ENCODE data around the gene COQ8B. TPM values are rescaled to one million over a fixed set of nuclear protein-coding genes. Genes with fewer than 3 reads are reported as not detected.

Gene COQ8B
- total RNA-seq, 1 donor from 2014 or later = 26.0 TPM

DNA sequence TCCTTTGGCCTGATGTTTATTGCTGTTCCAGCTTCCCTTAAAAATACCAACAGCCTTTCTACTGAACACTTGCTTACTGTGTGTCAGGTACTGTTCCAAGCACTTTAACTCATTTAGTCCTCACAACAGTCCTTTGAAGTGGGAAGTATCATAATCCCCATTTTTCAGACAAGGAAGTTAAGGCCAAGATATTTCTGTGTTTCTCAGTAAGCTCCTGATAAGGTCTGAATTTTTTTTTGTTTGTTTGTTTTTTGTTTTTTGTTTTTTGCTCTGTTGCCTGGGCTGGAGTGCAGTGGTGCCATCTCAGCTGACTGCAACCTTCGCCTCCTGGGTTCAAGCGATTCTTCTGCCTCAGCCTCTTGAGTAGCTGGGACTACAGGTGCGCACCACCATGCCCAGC lies 41.8 kb upstream of the COQ8B start:
- no peak overlapping the region for H3K27ac ChIP-seq (ENCODE audit: low read depth, low read length)
- H3K36me3 Mint-ChIP-seq (ENCODE audit: low read depth, unreplicated experiment) = peaks cover 31% of the 10 kb centered on the region
- no peaks in the 10 kb centered on the region for H3K27me3 Mint-ChIP-seq (ENCODE audit: low read depth, unreplicated experiment)
- peaks cover 17% of the 10 kb centered on the region for H3K4me1 ChIP-seq (ENCODE audit: insufficient read depth, low read length)
- H3K9me3 ChIP-seq (ENCODE audit: insufficient read depth, low read depth, low read length) = no peaks in the 10 kb centered on the region
- DNase-seq (ENCODE audit: low read depth) (no peak), FAIRE-seq (no peak)
- no peak overlapping the region for H3K9ac ChIP-seq (ENCODE audit: low read length)
- H2AFZ ChIP-seq (ENCODE audit: low read depth, low read length) = no peak overlapping the region
- H3K9me3 Mint-ChIP-seq (ENCODE audit: unreplicated experiment) = no peaks in the 10 kb centered on the region
- no peak overlapping the region for H3K4me3 Mint-ChIP-seq (ENCODE audit: unreplicated experiment)
- H4K20me1 ChIP-seq (ENCODE audit: insufficient read depth, low read length) = peaks cover 84% of the 10 kb centered on the region
- H3K36me3 ChIP-seq (ENCODE audit: insufficient read depth, low read length) = peaks cover 41% of the 10 kb centered on the region
- H3K27me3 ChIP-seq (ENCODE audit: insufficient read depth, low read length) = no peaks in the 10 kb centered on the region
- no peak overlapping the region for H3K4me3 ChIP-seq (ENCODE audit: insufficient read depth, low read depth, low read length)
- peaks cover 15% of the 10 kb centered on the region for H3K4me1 Mint-ChIP-seq (ENCODE audit: low read depth, unreplicated experiment)
- no peak for TF ChIP-seq EZH2 (IDR thresholded peaks at IDR 0.05; ENCODE audit: insufficient read depth, low read length)
- TF ChIP-seq, protein P1, sequence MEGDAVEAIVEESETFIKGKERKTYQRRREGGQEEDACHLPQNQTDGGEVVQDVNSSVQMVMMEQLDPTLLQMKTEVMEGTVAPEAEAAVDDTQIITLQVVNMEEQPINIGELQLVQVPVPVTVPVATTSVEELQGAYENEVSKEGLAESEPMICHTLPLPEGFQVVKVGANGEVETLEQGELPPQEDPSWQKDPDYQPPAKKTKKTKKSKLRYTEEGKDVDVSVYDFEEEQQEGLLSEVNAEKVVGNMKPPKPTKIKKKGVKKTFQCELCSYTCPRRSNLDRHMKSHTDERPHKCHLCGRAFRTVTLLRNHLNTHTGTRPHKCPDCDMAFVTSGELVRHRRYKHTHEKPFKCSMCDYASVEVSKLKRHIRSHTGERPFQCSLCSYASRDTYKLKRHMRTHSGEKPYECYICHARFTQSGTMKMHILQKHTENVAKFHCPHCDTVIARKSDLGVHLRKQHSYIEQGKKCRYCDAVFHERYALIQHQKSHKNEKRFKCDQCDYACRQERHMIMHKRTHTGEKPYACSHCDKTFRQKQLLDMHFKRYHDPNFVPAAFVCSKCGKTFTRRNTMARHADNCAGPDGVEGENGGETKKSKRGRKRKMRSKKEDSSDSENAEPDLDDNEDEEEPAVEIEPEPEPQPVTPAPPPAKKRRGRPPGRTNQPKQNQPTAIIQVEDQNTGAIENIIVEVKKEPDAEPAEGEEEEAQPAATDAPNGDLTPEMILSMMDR (IDR thresholded peaks at IDR 0.05; ENCODE audit: insufficient read depth, low read depth, low read length) = no peak
- peaks cover 84% of the 10 kb centered on the region for H3K79me2 ChIP-seq (ENCODE audit: insufficient read depth, low read length)
- no peak overlapping the region for H3K27ac Mint-ChIP-seq (ENCODE audit: unreplicated experiment)
- H3K4me2 ChIP-seq (ENCODE audit: low read length) = no peak overlapping the region

DNA sequence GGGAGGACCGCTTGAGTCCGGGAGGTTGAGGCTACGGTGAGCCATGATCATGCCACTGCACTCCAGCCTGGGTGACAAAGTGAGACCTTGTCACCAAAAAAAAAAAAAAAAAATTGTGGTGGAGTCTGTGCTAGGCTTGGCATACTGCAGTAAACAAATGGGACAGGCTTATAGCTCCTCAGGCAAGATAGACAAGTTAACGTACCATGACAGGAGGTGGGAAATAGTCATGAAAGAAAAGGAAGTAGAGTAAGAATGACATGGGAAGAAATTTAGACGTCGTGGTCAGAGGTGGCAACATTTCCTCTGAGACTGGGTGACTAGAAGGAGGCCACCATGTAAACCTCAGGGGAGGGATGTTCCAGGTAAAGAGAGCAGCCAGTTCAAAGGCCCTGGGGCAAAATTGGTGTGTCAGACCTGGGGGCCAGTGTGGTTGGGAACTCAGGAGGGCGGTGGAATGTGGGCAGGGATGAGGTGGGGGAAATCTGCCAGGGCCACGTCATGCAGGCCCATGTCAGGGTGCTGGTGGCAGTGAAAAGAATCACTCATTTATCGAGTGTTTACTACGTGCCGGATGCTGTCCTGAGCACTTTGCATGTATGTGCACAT lies 39.9 kb upstream of the COQ8B start:
- Histone ChIP-seq H3K4me2 (ENCODE audit: low read length) (peak overlapping the region; percentile 43), H4K20me1 (ENCODE audit: insufficient read depth, low read length) (peaks cover 65% of the 10 kb centered on the region), H3K9ac (ENCODE audit: low read length) (no peak overlapping the region), H3K27ac (ENCODE audit: low read depth, low read length) (no peak overlapping the region), H3K27me3 (ENCODE audit: insufficient read depth, low read length) (no peaks in the 10 kb centered on the region), H3K36me3 (ENCODE audit: insufficient read depth, low read length) (peaks cover 27% of the 10 kb centered on the region), H3K9me3 (ENCODE audit: insufficient read depth, low read depth, low read length) (no peaks in the 10 kb centered on the region), H3K4me3 (ENCODE audit: insufficient read depth, low read depth, low read length) (no peak overlapping the region), H2AFZ (ENCODE audit: low read depth, low read length) (no peak overlapping the region), H3K4me1 (ENCODE audit: insufficient read depth, low read length) (peaks cover 14% of the 10 kb centered on the region), H3K79me2 (ENCODE audit: insufficient read depth, low read length) (peaks cover 90% of the 10 kb centered on the region)
- H3K27me3 Mint-ChIP-seq (ENCODE audit: low read depth, unreplicated experiment) = no peaks in the 10 kb centered on the region
- TF ChIP-seq, protein P1 (IDR thresholded peaks at IDR 0.05; ENCODE audit: insufficient read depth, low read depth, low read length) = no peak
- no peak for TF ChIP-seq EZH2 (IDR thresholded peaks at IDR 0.05; ENCODE audit: insufficient read depth, low read length)
- H3K9me3 Mint-ChIP-seq (ENCODE audit: unreplicated experiment) = no peaks in the 10 kb centered on the region
- H3K4me1 Mint-ChIP-seq (ENCODE audit: low read depth, unreplicated experiment) = peaks cover 22% of the 10 kb centered on the region
- FAIRE-seq = no peak
- peaks cover 26% of the 10 kb centered on the region for H3K36me3 Mint-ChIP-seq (ENCODE audit: low read depth, unreplicated experiment)
- H3K4me3 Mint-ChIP-seq (ENCODE audit: unreplicated experiment) = peak overlapping the region; percentile 50
- H3K27ac Mint-ChIP-seq (ENCODE audit: unreplicated experiment) = no peak overlapping the region
- no peak for DNase-seq (ENCODE audit: low read depth)

DNA sequence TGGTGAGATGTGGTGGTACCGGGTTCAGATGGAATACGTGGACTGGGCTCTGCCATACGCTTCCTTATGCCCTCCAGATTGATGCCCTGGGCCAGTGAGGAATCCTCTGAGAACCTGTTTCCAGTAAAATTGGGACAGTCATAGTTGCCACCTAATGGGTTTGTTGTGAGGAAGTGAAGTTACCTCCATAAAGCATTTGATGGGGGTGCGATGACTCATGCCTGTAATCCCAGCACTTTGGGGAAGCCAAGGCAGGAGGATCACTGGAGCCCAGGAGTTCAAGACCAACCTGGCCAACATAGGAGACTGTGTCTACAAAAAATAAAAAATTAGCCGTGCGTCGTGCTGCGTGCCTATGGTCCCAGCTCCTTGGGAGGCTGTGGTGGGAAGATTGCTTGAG lies 39.1 kb upstream of the COQ8B start:
- Mint-ChIP-seq H3K4me3 (ENCODE audit: unreplicated experiment) (peak overlapping the region; percentile 45), H3K27me3 (ENCODE audit: low read depth, unreplicated experiment) (no peaks in the 10 kb centered on the region), H3K36me3 (ENCODE audit: low read depth, unreplicated experiment) (peaks cover 26% of the 10 kb centered on the region), H3K9me3 (ENCODE audit: unreplicated experiment) (no peaks in the 10 kb centered on the region), H3K4me1 (ENCODE audit: low read depth, unreplicated experiment) (peaks cover 22% of the 10 kb centered on the region), H3K27ac (ENCODE audit: unreplicated experiment) (no peak overlapping the region)
- TF ChIP-seq, protein P1 (IDR thresholded peaks at IDR 0.05; ENCODE audit: insufficient read depth, low read depth, low read length) = no peak
- no peak for TF ChIP-seq EZH2 (IDR thresholded peaks at IDR 0.05; ENCODE audit: insufficient read depth, low read length)
- H4K20me1 ChIP-seq (ENCODE audit: insufficient read depth, low read length) = peaks cover 60% of the 10 kb centered on the region
- no peak overlapping the region for H3K27ac ChIP-seq (ENCODE audit: low read depth, low read length)
- no peaks in the 10 kb centered on the region for H3K9me3 ChIP-seq (ENCODE audit: insufficient read depth, low read depth, low read length)
- no peak overlapping the region for H3K4me3 ChIP-seq (ENCODE audit: insufficient read depth, low read depth, low read length)
- no peaks in the 10 kb centered on the region for H3K27me3 ChIP-seq (ENCODE audit: insufficient read depth, low read length)
- peaks cover 14% of the 10 kb centered on the region for H3K4me1 ChIP-seq (ENCODE audit: insufficient read depth, low read length)
- H3K36me3 ChIP-seq (ENCODE audit: insufficient read depth, low read length) = peaks cover 21% of the 10 kb centered on the region
- DNase-seq (ENCODE audit: low read depth) (no peak), FAIRE-seq (no peak)
- no peak overlapping the region for H3K9ac ChIP-seq (ENCODE audit: low read length)
- no peak overlapping the region for H2AFZ ChIP-seq (ENCODE audit: low read depth, low read length)
- peaks cover 90% of the 10 kb centered on the region for H3K79me2 ChIP-seq (ENCODE audit: insufficient read depth, low read length)
- peak overlapping the region; percentile 43 for H3K4me2 ChIP-seq (ENCODE audit: low read length)

Data from astrocyte (in vitro differentiated cells and primary cell).